HCT116 (cell line): ENCODE measurements around the gene DNMT3A. TPM values are rescaled to one million over a fixed set of nuclear protein-coding genes. Genes with fewer than 3 reads are reported as not detected.

Experiments used
- ATAC-seq: fragments of 200-7000 bp; cut with Tn5 transposase; 2 replicates; pipeline ENCODE4 v1.9.1; 2020; ENCODE audit warnings: mild to moderate bottlenecking, moderate library complexity
- BruUV-seq: library from RNA; stranded (reverse); fragments of 400-500 nt; replicated peaks from 2 replicates; lab custom pipeline; 2021; lab: Mats Ljungman, UMichigan
- CTCF ChIA-PET: fragments of 300-600 bp; sonication (Branson Sonifier 250); formaldehyde crosslinking; loops from one replicate; lab custom pipeline; 2021; ENCODE audit warnings: antibody characterized with exemption; lab: Charles Lee
- POLR2A ChIA-PET: fragments of 300-600, 350-600 bp; sonication (Branson Sonifier 250); formaldehyde crosslinking; loops from one replicate; lab custom pipeline; 2021; ENCODE audit warnings: antibody characterized with exemption; lab: Charles Lee
- RAD21 ChIA-PET, 2 experiments: fragments of 300-600 bp; sonication (Branson Sonifier 250); formaldehyde crosslinking; loops; one replicate each; lab custom pipeline; 2023; ENCODE audit warnings: low total read pairs in 2 of 2; ENCODE audit not compliant: uncharacterized antibody in 2 of 2, unreplicated experiment in 2 of 2, low non-redundant PET in 1 of 2; lab: Charles Lee
- DNase-seq: peaks from one replicate; pipeline ENCODE4 v3.0.0-alpha.2; 2010; ENCODE audit warnings: low read depth, low spot score
- H2AFZ ChIP-seq: fragments of 200-600 bp; shearing (Covaris generic), sonication (generic); 2 replicates; pipeline ENCODE4 v1.6.1; 2017; ENCODE audit warnings: low read depth, mixed run types, mixed read lengths, antibody characterized with exemption, low read length; ENCODE audit not compliant: poor library complexity, severe bottlenecking
- H3K27ac ChIP-seq: 2 replicates; pipeline ENCODE4 v1.5.1; 2012; ENCODE audit warnings: low read depth, low read length
- H3K27me3 ChIP-seq: fragments of 200-600 bp; sonication (generic); 2 replicates; pipeline ENCODE4 v1.6.1; 2016; ENCODE audit warnings: mixed run types, low read length, mixed read lengths; ENCODE audit not compliant: insufficient read depth
- H3K36me3 ChIP-seq, 2 experiments: fragments of 200-500 bp in 1 of 2; fragments of 200-600 bp in 1 of 2; sonication (Bioruptor generic) in 1 of 2; sonication (generic) in 1 of 2; 2 replicates each; pipeline versions ENCODE4 v1.5.1 to v1.6.1; 2014 to 2016; ENCODE audit warnings: low read length in 2 of 2, inconsistent platforms in 1 of 2, mixed read lengths in 1 of 2, mixed run types in 1 of 2; ENCODE audit not compliant: insufficient read depth in 2 of 2, control insufficient read depth in 1 of 2
- H3K4me1 ChIP-seq, 2 experiments: fragments of 200-600 bp in 1 of 2; sonication (generic) in 1 of 2; 2 replicates each; pipeline versions ENCODE4 v1.5.1 to v1.6.1; 2012 to 2017; ENCODE audit warnings: low read length in 2 of 2, inconsistent platforms in 1 of 2, mild to moderate bottlenecking in 1 of 2, mixed read lengths in 1 of 2, mixed run types in 1 of 2, moderate library complexity in 1 of 2; ENCODE audit not compliant: insufficient read depth in 2 of 2, control insufficient read depth in 1 of 2
- H3K4me2 ChIP-seq: fragments of 200-600 bp; sonication (generic); 2 replicates; pipeline ENCODE4 v1.6.1; 2017; ENCODE audit warnings: mixed run types, low read length, mixed read lengths
- H3K4me3 ChIP-seq, 2 experiments: fragments of 200-600 bp in 1 of 2; sonication (generic) in 1 of 2; replicated peaks in 1 of 2; 2 replicates each; pipeline ENCODE4 v1.5.1; 2011 to 2016; ENCODE audit warnings: low read length in 2 of 2, control low read depth in 1 of 2, low read depth in 1 of 2, mild to moderate bottlenecking in 1 of 2, mixed read lengths in 1 of 2, mixed run types in 1 of 2
- H3K79me2 ChIP-seq: fragments of 200-600 bp; sonication (generic); 2 replicates; pipeline ENCODE4 v1.6.1; 2017; ENCODE audit warnings: mild to moderate bottlenecking, mixed run types, low read length, moderate library complexity, mixed read lengths; ENCODE audit not compliant: insufficient read depth
- H3K9ac ChIP-seq: fragments of 200-600 bp; sonication (generic); 2 replicates; pipeline ENCODE4 v1.6.1; 2016; ENCODE audit warnings: low read length, mixed read lengths
- H3K9me2 ChIP-seq: fragments of 200-600 bp; sonication (generic), shearing (Covaris generic); 2 replicates; pipeline ENCODE4 v1.6.1; 2017; ENCODE audit warnings: mixed run types, mild to moderate bottlenecking, moderate library complexity; ENCODE audit not compliant: insufficient read depth
- H3K9me3 ChIP-seq, 2 experiments: fragments of 200-500 bp in 1 of 2; fragments of 200-600 bp in 1 of 2; sonication (Bioruptor generic) in 1 of 2; sonication (generic) in 1 of 2; 2 replicates each; pipeline ENCODE4 v1.6.1; 2014 to 2017; ENCODE audit warnings: low read length in 2 of 2, mixed read lengths in 2 of 2, inconsistent platforms in 1 of 2, low read depth in 1 of 2, mild to moderate bottlenecking in 1 of 2, mixed run types in 1 of 2, moderate library complexity in 1 of 2; ENCODE audit not compliant: control insufficient read depth in 1 of 2, insufficient read depth in 1 of 2
- H4K20me1 ChIP-seq: fragments of 200-600 bp; sonication (generic), shearing (Covaris generic); 2 replicates; pipeline ENCODE4 v1.6.1; 2017; ENCODE audit warnings: mixed run types, mild to moderate bottlenecking, moderate library complexity; ENCODE audit not compliant: insufficient read depth
- CBX3 ChIP-seq: IDR thresholded peaks from 2 replicates; pipeline ENCODE4 v1.6.1; 2012; ENCODE audit warnings: low read depth
- CEBPB ChIP-seq: IDR thresholded peaks from 2 replicates; pipeline ENCODE4 v1.6.1; 2012; ENCODE audit warnings: low read depth
- ELF1 ChIP-seq: IDR thresholded peaks from 2 replicates; pipeline ENCODE4 v1.6.1; 2012; ENCODE audit warnings: low read depth, borderline replicate concordance
- EZH2 ChIP-seq: fragments of 200-600 bp; sonication (generic); IDR thresholded peaks from 2 replicates; pipeline ENCODE4 v1.6.1; 2017; ENCODE audit warnings: antibody characterized with exemption, mixed run types
- POLR2AphosphoS5 ChIP-seq: IDR thresholded peaks from 2 replicates; pipeline ENCODE4 v1.6.1; 2011; ENCODE audit warnings: mild to moderate bottlenecking, low read depth, low read length, moderate library complexity
- RAD21 ChIP-seq: IDR thresholded peaks from 2 replicates; pipeline ENCODE4 v1.6.1; 2012; ENCODE audit warnings: low read depth, mild to moderate bottlenecking
- SP1 ChIP-seq: IDR thresholded peaks from 2 replicates; pipeline ENCODE4 v1.6.1; 2012; ENCODE audit warnings: low read depth
- SRF ChIP-seq: IDR thresholded peaks from 2 replicates; pipeline ENCODE4 v1.6.1; 2012; ENCODE audit warnings: low read depth
- YY1 ChIP-seq: IDR thresholded peaks from 2 replicates; pipeline ENCODE4 v1.6.1; 2011; ENCODE audit warnings: low read length, low read depth, moderate library complexity, mild to moderate bottlenecking; ENCODE audit not compliant: insufficient replicate concordance; ENCODE audit errors: extremely low read depth
- ZFX ChIP-seq: fragments of 450-650 bp; IDR thresholded peaks from 2 replicates; pipeline ENCODE4 v1.6.1; 2017
- ZNF274 ChIP-seq: fragments of 200-500 bp; sonication (Bioruptor generic); IDR thresholded peaks from 2 replicates; pipeline ENCODE4 v1.6.1; 2014; ENCODE audit warnings: mild to moderate bottlenecking, low read depth, low read length, inconsistent platforms
- intact Hi-C: fragments of 100-400 bp; cut with micrococcal nuclease; formaldehyde crosslinking; loops from 2 replicates; pipeline ENCODE4 v1.10.0; 2022
- total RNA-seq: library from RNA; stranded (reverse); gene quantifications from one replicate; pipeline ENCODE4 v1.2.1, GENCODE V29; 2021; ENCODE audit not compliant: unreplicated experiment
- TF ChIP-seq, protein P1 (sequence below): IDR thresholded peaks from 2 replicates; pipeline ENCODE4 v1.6.1; 2011; ENCODE audit warnings: mild to moderate bottlenecking, low read length, moderate library complexity; ENCODE audit not compliant: insufficient replicate concordance; ENCODE audit errors: extremely low read depth

The DNMT3A gene
- total RNA-seq, 1 experiment from 2014 or later = 14.3 TPM

DNA sequence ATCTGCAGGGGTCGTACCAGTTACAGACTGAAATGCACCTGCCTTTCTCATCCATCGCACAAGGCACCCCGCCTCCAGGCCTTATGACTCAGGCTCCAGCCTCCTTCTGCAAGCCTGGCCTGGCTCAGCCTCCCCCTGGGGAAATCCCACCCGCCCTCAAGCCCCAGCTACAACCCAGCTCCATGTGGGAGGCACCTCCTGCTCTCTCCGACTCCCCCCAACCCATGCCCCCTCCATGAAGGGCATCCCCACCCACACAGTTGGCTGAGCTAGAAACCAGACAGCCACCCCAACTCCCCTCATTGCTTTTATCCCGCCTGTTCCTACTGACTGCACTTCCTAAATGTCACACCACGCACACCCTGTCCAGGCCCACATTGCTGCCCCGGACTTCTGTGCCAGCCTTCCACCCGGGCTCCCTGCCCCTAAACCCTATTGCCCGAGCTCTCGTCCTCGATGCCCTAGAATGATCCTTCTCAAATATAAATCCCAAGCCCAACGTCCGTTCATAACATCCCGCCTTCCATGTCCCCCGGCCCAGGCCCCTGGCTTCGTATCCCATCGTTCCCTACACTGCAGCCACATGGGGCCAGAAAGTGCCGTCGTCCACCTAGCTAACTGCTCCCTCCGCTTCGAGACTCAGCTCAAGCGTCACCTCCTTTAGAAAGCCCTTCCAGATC is 9.9 kb downstream of the DNMT3A start:
- H3K36me3 ChIP-seq = peaks cover 0 to 5% of the 10 kb centered on the region in 2 experiments; a peak in 1 of 4 replicates
- H3K4me1 ChIP-seq = no peaks in the 10 kb centered on the region
- ChIA-PET RAD21 (no interaction called here), CTCF (no interaction called here), POLR2A (no interaction called here)
- no peaks in the 10 kb centered on the region for H4K20me1 ChIP-seq
- H3K4me3 ChIP-seq = no peak overlapping the region
- H3K9ac ChIP-seq = no peak overlapping the region
- no peak for DNase-seq
- H2AFZ ChIP-seq = no peak overlapping the region
- intact Hi-C loops = no loop called here
- H3K9me3 ChIP-seq = peaks cover 0 to 3% of the 10 kb centered on the region in 2 experiments; a peak in 1 of 4 replicates
- ATAC-seq = no peak; the same call in 1 of the 2 replicates
- no peaks in the 10 kb centered on the region for H3K27me3 ChIP-seq
- no peaks in the 10 kb centered on the region for H3K9me2 ChIP-seq
- no TSS peak for BruUV-seq
- peaks cover 5% of the 10 kb centered on the region; the same call in 1 of the 2 replicates for H3K79me2 ChIP-seq
- no peak overlapping the region for H3K27ac ChIP-seq
- no peak for TF ChIP-seq ZNF274
- TF ChIP-seq, protein P1, sequence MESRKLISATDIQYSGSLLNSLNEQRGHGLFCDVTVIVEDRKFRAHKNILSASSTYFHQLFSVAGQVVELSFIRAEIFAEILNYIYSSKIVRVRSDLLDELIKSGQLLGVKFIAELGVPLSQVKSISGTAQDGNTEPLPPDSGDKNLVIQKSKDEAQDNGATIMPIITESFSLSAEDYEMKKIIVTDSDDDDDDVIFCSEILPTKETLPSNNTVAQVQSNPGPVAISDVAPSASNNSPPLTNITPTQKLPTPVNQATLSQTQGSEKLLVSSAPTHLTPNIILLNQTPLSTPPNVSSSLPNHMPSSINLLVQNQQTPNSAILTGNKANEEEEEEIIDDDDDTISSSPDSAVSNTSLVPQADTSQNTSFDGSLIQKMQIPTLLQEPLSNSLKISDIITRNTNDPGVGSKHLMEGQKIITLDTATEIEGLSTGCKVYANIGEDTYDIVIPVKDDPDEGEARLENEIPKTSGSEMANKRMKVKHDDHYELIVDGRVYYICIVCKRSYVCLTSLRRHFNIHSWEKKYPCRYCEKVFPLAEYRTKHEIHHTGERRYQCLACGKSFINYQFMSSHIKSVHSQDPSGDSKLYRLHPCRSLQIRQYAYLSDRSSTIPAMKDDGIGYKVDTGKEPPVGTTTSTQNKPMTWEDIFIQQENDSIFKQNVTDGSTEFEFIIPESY = no peak
- no peak for TF ChIP-seq CBX3
- TF ChIP-seq POLR2AphosphoS5 = no peak
- TF ChIP-seq RAD21 = no peak
- H3K4me2 ChIP-seq = no peak overlapping the region

DNA sequence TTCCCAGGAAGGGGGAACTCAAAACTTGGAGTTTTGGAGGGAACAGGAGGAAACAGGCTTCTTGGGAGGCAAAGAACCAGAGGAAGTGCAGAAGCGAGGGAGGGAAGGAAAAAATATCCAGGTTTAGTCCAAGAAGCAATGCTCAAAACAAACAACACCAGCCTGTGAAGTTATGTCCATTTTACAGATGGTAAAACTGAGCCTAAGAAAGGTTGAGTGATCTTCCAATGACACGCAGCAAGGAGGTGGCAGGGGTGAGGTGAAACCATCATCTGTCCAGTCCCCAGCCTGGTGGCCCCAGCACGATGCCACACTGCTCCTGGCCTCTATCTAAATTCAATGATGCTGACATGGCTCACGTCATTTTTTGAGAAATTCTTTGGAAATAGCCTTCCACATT is 10.8 kb downstream of the DNMT3A start:
- ChIA-PET CTCF (no interaction called here), RAD21 (interaction anchor here in 1 of 2 experiments (0.6 kb wide), 1 partner anchor 35 kb away, joined by 4 read pairs; no protein-coding TSS in a partner anchor), POLR2A (no interaction called here)
- no peak overlapping the region for H3K4me3 ChIP-seq
- no peaks in the 10 kb centered on the region for H3K9me2 ChIP-seq
- peaks cover 5% of the 10 kb centered on the region; the same call in 1 of the 2 replicates for H3K79me2 ChIP-seq
- no TSS peak for BruUV-seq
- ATAC-seq (no peak), DNase-seq (no peak)
- no peaks in the 10 kb centered on the region for H3K4me1 ChIP-seq
- H3K9ac ChIP-seq = no peak overlapping the region
- no peak overlapping the region for H3K27ac ChIP-seq
- no peaks in the 10 kb centered on the region for H4K20me1 ChIP-seq
- no peak overlapping the region for H2AFZ ChIP-seq
- peaks cover 0 to 10% of the 10 kb centered on the region in 2 experiments; a peak in 1 of 4 replicates for H3K9me3 ChIP-seq
- intact Hi-C loops = no loop called here
- H3K4me2 ChIP-seq = no peak overlapping the region
- H3K27me3 ChIP-seq = no peaks in the 10 kb centered on the region
- peaks cover 0 to 7% of the 10 kb centered on the region in 2 experiments; a peak in 1 of 4 replicates for H3K36me3 ChIP-seq
- TF ChIP-seq CEBPB (no peak), YY1 (no peak), ELF1 (no peak), CBX3 (no peak), SP1 (no peak), SRF (no peak), EZH2 (no peak), ZFX (no peak), ZNF274 (no peak)
- TF ChIP-seq, protein P1 = no peak
